Parathyroid adenoma (tissue), 2 donors: ENCODE results near the gene MSANTD1.

Experiments used
- H2AFZ ChIP-seq: fragments of 300-600 bp; sonication (generic); one replicate; pipeline ENCODE4 v1.7.0; 2017; ENCODE audit warnings: antibody characterized with exemption, mild to moderate bottlenecking
- H3K27ac ChIP-seq: fragments of 300-600 bp; sonication (generic); one replicate; pipeline ENCODE4 v1.7.0; 2017
- H3K27me3 ChIP-seq: fragments of 300-600 bp; sonication (generic); one replicate; pipeline ENCODE4 v1.7.0; 2017; ENCODE audit warnings: low read length; ENCODE audit not compliant: control insufficient read depth, insufficient read depth
- H3K36me3 ChIP-seq: fragments of 300-600 bp; sonication (generic); one replicate; pipeline ENCODE4 v1.7.0; 2017; ENCODE audit warnings: low read length; ENCODE audit not compliant: control insufficient read depth, insufficient read depth
- H3K4me1 ChIP-seq: fragments of 300-600 bp; sonication (generic); one replicate; pipeline ENCODE4 v1.7.0; 2017; ENCODE audit warnings: control low read depth
- H3K4me2 ChIP-seq: fragments of 300-600 bp; sonication (generic); one replicate; pipeline ENCODE4 v1.7.0; 2017; ENCODE audit warnings: low read length
- H3K4me3 ChIP-seq: fragments of 300-600 bp; sonication (generic); one replicate; pipeline ENCODE4 v1.7.0; 2017; ENCODE audit warnings: low read depth, low read length
- H3K79me2 ChIP-seq: fragments of 300-600 bp; sonication (generic); one replicate; pipeline ENCODE4 v1.7.0; 2017; ENCODE audit warnings: control low read depth
- H3K9ac ChIP-seq: fragments of 300-600 bp; sonication (generic); one replicate; pipeline ENCODE4 v1.7.0; 2017; ENCODE audit warnings: mild to moderate bottlenecking
- H3K9me3 ChIP-seq: fragments of 300-600 bp; sonication (generic); one replicate; pipeline ENCODE4 v1.7.0; 2017; ENCODE audit warnings: low read length; ENCODE audit not compliant: control insufficient read depth
- TF ChIP-seq, protein P1 (sequence below): fragments of 300-600 bp; sonication (generic); IDR thresholded peaks from one replicate; pipeline ENCODE4 v1.7.0; 2017; ENCODE audit warnings: antibody characterized with exemption, mild to moderate bottlenecking
- donor health status: primary hyperparathyroidism.

Gene MSANTD1

DNA sequence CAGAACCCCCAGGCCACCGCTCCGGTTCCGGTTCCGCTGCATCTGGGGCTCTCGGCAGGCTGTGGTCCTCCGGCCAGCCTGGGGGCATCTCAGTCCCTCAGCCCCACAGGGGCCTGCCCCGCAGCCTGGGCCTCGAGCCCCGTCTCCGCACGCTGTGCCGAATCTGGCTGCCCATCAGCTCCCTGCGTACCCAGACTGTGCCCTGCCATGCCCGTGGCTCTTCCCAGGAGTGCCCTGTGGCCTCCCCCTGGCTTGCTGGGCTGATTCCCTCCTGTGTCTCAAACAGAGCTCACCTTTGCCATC is 830 bp upstream of the MSANTD1 start:
- H3K9me3 ChIP-seq = no peaks in the 10 kb centered on the region
- H3K9ac ChIP-seq = no peak overlapping the region
- H3K4me1 ChIP-seq = no peaks in the 10 kb centered on the region
- H3K27ac ChIP-seq = no peak overlapping the region
- no peaks in the 10 kb centered on the region for H3K27me3 ChIP-seq
- no peak overlapping the region for H3K4me3 ChIP-seq
- H3K79me2 ChIP-seq = no peaks in the 10 kb centered on the region
- TF ChIP-seq, protein P1, sequence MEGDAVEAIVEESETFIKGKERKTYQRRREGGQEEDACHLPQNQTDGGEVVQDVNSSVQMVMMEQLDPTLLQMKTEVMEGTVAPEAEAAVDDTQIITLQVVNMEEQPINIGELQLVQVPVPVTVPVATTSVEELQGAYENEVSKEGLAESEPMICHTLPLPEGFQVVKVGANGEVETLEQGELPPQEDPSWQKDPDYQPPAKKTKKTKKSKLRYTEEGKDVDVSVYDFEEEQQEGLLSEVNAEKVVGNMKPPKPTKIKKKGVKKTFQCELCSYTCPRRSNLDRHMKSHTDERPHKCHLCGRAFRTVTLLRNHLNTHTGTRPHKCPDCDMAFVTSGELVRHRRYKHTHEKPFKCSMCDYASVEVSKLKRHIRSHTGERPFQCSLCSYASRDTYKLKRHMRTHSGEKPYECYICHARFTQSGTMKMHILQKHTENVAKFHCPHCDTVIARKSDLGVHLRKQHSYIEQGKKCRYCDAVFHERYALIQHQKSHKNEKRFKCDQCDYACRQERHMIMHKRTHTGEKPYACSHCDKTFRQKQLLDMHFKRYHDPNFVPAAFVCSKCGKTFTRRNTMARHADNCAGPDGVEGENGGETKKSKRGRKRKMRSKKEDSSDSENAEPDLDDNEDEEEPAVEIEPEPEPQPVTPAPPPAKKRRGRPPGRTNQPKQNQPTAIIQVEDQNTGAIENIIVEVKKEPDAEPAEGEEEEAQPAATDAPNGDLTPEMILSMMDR = no peak
- no peak overlapping the region for H3K4me2 ChIP-seq
- no peak overlapping the region for H2AFZ ChIP-seq
- H3K36me3 ChIP-seq = no peaks in the 10 kb centered on the region

DNA sequence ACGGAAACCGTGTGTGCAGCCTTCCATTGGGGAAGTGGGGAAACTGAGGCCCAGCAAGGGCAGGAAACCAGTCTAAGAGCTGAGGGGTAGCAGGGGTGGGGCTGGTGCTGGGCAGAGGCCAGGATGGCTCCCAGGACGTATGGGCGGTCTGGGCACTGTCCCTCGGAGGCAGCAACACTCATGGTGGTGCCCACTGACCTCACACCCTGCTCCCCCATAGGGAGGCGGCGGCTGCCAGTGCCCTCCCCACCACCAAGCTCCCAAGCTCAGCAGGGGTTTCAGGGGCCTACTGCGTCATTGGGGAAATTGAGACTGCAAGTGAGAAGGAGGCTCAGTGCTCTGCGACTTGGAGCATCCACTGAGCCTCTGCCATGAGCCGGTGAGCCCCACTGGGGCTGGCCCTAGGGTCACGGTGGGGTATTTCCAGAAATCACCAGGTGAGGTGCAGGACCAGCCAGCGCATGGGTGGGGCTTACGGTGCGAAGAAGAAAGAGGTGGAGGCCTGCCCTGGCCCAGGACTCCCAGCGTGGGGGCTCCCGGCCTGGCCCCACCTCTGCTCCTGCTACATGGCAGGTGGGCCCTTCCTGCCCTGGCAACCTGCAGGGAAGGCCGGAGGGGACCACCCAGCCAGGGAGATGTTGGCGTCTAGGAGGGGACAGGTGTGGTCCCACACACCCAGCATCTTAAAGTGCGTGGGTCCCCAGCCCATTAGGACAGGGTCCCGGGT is 915 bp downstream of the MSANTD1 start:
- Histone ChIP-seq H3K4me2 (no peak overlapping the region), H2AFZ (no peak overlapping the region), H3K27ac (no peak overlapping the region), H3K4me3 (no peak overlapping the region), H3K9me3 (no peaks in the 10 kb centered on the region), H3K4me1 (no peaks in the 10 kb centered on the region), H3K36me3 (no peaks in the 10 kb centered on the region), H3K9ac (no peak overlapping the region), H3K27me3 (no peaks in the 10 kb centered on the region), H3K79me2 (no peaks in the 10 kb centered on the region)
- TF ChIP-seq, protein P1 = no peak

DNA sequence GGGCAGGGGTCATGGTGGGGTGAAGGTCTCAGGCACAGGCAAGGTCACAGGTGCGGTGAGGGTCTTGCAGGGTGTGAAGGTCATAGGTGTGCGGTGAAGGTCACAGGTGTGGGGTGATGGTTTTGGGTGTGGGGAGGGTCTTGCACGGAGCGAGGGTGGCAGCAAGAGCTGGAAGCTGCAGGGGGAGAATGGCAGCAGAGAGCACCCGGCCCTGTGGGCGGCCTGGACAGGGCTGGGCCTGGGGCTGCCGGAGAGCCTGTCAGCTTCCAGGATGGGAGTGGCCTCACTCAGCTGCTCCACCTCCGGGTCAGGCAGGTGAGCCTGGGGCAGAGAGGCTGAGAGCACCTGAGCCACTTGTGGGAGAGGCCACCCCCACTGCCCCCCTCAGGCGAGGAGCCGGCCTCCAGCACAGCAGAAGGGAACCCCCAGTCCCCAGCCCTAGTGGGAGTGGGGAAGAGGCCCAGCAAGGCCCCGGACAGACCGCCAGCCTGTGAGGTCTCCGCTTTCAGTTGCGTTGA is 1.5 kb downstream of the MSANTD1 start:
- Histone ChIP-seq H3K27me3 (no peaks in the 10 kb centered on the region), H3K9ac (no peak overlapping the region), H3K4me3 (no peak overlapping the region), H3K27ac (no peak overlapping the region), H3K9me3 (no peaks in the 10 kb centered on the region), H3K36me3 (no peaks in the 10 kb centered on the region), H3K79me2 (no peaks in the 10 kb centered on the region), H2AFZ (no peak overlapping the region), H3K4me2 (no peak overlapping the region), H3K4me1 (no peaks in the 10 kb centered on the region)
- TF ChIP-seq, protein P1 = no peak

DNA sequence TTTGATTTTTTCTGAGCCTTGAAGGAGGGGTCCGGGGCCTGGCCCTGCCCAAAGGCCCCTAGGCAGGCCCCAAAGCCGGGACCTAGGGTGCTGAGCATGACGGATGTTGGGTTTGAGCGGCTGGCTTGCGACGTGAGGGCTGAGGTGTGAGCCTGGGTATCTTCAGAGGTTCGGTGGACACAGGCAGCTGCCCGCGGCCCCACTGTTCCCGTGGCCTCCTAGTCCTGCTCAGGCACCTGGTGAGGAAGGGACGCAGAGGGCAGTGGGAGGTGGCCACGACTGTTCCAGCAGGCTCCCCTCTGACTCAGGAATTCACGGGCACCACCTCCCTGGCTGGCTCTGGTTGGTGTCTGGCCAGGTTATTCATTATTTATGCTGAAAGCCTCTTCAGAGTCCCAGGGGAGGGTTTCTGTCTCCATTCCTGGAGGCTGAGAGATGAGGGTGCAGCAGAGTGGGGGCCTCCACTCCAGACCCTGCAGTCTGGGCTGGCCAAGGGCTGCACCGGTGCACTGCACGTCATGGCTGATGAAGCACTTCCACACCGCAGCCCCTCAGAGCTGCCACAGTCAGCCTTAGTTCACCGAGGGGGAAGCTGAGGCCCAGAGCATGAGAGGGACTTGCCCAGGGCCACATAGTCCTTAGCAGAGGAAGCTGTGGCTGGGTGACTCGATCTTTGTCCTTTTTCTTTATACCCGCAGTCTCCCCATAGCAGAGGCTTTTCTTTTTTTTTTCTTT is 2.2 kb downstream of the MSANTD1 start:
- Histone ChIP-seq H3K27ac (no peak overlapping the region), H2AFZ (no peak overlapping the region), H3K9ac (no peak overlapping the region), H3K79me2 (no peaks in the 10 kb centered on the region), H3K4me3 (no peak overlapping the region), H3K36me3 (no peaks in the 10 kb centered on the region), H3K4me1 (no peaks in the 10 kb centered on the region), H3K27me3 (no peaks in the 10 kb centered on the region), H3K4me2 (no peak overlapping the region), H3K9me3 (no peaks in the 10 kb centered on the region)
- TF ChIP-seq, protein P1 = no peak
